Ovary (tissue), 1 donor: ENCODE results near the gene SPDEF.

Source experiments
- EP300 ChIP-seq: sonication (generic); formaldehyde crosslinking; IDR thresholded peaks from one replicate; pipeline ENCODE4 v1.6.1; 2017; ENCODE audit warnings: antibody characterized with exemption
- POLR2A ChIP-seq: fragments of 450-650 bp; IDR thresholded peaks from one replicate; pipeline ENCODE4 v1.6.1; 2017; ENCODE audit warnings: antibody characterized with exemption, mild to moderate bottlenecking, moderate library complexity

- no peak for TF ChIP-seq EP300
- TF ChIP-seq POLR2A = no peak
Observed at GRCh38 chr6:34543421-34543820, 12.7 kb downstream of the SPDEF start.
